ENCODE measurements around the gene BRD1.
"Not testable (repeated sequence)": the region's sequence is repeated elsewhere in the genome, so short reads cannot be mapped to it uniquely, and the experiment has no call there.

Gene BRD1

GRCh38 chr22:49825944-49826602 is 1.6 kb downstream of the BRD1 start:
- DNase-seq (ENCODE audit: low read depth) = peak; percentile 40

DNA sequence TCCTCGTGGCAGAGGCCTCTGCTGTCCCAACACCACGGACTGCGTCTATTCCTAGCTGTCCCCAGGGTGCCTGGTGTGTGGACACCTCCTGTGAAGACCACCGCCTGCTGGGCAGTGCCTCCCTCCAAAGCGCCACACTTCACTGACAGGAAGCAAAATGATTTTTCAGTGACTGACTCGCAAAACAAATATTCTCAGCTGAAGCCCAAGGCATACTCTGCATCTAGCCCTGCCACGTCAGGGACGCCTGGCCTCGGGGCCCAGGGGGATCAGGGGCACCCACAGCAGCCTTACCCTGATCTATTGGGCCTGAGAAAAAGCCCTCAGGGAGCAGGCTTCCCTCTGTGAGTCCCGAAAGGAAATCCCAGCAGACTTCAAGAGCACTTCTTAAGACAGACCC is 2.2 kb downstream of the BRD1 start:
- DNase-seq (ENCODE audit: low read depth) = peak; percentile 42

DNA sequence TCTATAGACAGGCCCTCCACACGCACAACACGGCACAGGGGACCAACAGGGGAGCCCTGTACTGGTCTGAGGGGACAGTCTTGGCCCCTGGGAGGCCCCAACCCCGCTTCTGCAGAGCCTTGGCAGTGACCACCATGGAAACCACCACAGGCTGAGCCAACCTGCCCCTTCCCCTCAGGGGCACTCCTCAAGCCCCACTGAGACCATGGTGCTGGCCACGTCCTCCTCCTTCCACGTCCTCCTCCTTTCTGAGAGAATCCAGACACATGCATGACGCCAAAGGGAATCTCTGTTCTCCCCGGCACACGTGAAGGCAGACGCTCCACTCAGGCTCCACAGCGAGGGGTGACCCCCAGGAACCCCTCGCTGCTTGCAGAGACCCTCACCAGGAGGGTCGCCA is 2.7 kb downstream of the BRD1 start:
- DNase-seq (ENCODE audit: low read depth) = no peak

- DNase-seq (ENCODE audit: low read depth) = no peak
These were observed 3.3 kb downstream of the BRD1 start for GRCh38 chr22:49824185-49824925.

DNA sequence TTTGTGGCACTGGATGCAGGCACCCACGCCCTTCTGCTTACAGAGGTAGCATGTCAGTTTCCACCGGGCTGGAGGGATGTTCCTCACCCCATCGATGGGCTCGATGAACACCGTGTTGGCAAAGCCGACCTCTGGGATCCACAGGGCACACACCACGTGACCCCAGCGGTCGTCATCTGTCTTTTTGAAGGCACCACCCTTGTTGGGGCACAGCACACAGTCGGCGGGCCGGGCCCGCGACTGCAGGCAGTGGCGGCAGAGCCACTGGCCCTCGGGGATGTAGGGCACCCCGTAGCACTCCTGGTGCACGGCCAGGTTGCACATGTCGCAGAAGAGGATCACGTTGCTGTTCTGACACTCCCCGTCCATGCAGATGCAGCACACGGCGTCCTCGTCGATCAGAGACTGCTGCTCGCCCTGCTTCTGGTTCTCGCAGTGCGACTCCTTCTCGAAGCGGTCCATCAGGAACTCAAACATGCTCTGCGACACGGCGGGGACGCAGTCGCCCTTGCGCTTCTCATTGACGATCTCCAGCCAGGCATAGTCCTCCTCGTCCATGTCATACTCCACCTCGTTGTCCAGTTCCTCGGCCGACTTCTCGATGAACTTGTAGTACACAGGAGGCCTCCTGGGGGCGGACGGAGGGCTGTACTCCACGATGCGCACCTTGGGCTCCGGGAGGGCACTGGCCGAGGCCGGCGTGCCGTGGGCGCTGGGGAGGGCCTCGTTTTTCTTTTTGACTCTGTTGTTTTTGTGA is 4.2 kb downstream of the BRD1 start:
- DNase-seq (ENCODE audit: low read depth) = no peak

GRCh38 chr22:49821741-49822140 is 5.9 kb downstream of the BRD1 start:
- not testable (repeated sequence) for DNase-seq (ENCODE audit: low read depth)

GRCh38 chr22:49820984-49821383 is 6.7 kb downstream of the BRD1 start:
- no peak for DNase-seq (ENCODE audit: low read depth)

DNA sequence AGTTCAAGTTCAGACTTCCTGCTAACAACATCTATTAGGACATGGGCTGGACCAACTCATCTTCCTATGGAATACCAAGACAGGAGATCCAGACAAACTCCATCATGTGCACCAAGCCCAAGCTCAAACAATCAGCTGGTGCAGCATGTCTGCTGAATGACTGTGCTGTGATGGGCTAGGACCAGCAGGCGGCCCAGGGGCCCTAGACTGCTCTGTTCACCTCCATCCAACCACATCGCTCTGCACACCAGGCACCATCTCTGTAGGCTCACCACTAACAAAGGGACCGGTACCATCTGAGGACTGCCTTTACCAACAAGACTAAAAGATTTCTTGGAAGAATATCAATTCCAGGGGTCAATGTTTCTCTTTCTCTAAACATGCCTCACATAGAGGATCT is 10.3 kb downstream of the BRD1 start:
- DNase-seq (ENCODE audit: low read depth) = no peak

DNA sequence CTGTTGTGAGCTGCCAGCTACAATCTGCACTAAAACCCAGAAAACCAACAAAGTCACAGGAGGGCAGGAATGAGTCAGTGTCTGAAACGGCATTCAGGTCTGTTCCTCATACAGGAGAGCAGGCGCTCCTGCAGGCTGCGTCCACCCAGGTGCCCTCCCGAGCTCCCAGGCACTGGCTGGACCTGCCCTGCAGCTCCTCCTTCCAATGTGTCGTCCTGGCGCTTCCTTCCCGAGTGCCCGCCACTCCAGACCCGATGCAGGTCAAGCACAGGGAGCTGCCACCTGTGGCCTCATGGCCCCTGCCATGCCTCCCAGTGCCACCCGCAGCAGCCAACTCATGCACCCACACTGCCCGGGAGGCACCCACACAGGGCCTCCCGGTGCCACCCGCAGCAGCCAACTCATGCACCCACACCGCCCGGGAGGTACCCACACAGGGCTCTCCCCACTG is 12.0 kb downstream of the BRD1 start:
- DNase-seq (ENCODE audit: low read depth) = peak; percentile 46

DNA sequence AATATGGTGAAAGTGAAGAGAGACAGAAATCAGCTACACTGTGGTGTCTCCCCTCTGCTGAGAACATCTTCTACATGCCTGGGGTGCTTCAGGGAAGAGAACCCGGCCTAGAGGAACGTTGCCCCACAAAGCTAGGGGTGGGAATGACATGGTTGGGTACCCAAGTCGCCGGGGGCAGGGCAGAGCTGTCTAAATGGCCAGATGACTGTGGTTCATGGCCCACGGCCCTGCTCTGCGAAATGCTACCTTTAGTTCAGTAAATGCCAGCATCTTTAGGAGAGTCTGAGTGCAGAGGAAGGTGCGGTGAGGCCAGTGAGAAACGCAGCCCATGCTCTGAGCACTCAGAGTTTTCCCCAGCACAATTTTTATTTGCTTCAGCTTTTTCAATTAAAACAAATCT is 12.8 kb downstream of the BRD1 start:
- DNase-seq (ENCODE audit: low read depth) = no peak

DNA sequence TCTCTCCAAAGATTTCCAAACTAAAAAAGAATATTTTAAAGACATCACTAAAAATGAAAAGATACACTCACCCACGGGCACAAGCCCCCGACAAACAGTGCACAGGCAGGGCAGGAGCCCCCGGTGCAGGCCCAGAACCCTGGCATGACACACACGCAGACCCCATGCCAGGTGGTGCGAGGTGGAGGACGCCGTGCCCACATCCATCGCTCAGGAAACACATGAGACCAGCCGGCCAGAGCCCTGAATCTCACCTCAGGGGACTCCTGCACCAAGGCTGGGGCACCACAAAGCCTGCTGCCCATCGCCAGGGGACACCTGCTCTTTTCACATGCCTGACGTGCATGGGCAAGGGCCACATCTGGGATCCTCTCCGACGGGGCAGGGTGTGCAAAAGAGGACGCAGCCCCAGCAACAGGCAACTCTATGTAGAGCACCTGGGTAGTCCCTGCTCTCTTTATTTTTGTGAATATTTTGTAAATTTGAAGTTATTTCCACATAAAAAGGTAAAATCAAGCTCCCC is 13.4 kb downstream of the BRD1 start:
- no peak for DNase-seq (ENCODE audit: low read depth)

DNA sequence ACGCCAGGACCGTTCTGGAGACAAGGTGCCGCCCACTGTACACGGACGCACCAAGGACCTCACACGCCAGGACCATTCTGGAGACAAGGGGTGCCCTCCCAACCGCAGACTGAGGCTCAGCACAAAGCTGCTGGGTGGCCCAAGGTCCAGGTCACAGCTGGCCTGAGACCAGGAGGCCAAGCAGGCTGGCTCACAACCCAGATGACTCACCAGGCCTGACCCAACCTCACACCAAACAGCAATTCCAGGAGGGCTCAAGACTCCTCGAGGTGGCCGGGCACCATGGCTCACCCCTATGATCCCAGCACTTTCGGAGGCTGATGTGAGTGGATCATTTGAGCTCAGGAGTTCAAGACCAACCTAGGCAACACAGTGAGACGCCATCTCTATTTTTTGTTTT is 14.8 kb downstream of the BRD1 start:
- peak; percentile 32 for DNase-seq (ENCODE audit: low read depth)

DNA sequence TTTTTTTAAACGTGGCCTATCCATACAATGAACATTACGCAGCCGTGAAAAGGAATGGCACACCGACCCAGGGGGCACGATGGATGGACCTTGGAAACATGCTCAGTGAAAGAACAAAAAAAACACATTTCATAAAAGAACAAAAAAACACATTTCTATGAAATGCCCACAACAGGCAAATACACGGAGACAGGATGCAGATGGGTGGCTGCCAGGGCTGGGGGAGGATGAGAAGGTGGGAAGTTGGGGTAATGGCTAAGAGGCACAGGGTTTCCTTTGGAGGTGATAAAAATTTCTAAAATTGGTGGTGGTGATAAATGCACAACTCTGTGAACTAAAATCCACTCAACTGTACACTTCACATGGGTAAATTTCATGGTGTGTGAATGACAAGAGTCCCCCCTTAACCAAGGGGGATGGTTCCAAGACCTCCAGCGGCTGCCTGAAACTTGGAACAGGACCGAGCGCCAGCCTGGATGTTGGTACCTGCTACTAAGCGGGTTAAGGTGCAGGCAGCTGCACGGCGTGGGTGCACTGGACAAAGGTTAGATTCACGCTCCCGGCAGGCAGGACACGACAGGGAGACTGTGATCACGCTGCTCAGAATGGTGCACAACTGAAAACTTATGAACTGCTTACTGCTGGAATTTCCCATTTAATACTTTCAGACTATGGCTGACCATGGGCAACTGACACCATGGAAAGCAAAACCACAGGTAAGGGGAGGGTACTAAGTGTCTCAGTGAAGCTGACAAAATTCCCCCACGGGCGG is 16.5 kb downstream of the BRD1 start:
- DNase-seq (ENCODE audit: low read depth) = no peak

- DNase-seq (ENCODE audit: low read depth) = peak; percentile 52
These were observed 17.2 kb downstream of the BRD1 start for GRCh38 chr22:49810363-49811019.

DNA sequence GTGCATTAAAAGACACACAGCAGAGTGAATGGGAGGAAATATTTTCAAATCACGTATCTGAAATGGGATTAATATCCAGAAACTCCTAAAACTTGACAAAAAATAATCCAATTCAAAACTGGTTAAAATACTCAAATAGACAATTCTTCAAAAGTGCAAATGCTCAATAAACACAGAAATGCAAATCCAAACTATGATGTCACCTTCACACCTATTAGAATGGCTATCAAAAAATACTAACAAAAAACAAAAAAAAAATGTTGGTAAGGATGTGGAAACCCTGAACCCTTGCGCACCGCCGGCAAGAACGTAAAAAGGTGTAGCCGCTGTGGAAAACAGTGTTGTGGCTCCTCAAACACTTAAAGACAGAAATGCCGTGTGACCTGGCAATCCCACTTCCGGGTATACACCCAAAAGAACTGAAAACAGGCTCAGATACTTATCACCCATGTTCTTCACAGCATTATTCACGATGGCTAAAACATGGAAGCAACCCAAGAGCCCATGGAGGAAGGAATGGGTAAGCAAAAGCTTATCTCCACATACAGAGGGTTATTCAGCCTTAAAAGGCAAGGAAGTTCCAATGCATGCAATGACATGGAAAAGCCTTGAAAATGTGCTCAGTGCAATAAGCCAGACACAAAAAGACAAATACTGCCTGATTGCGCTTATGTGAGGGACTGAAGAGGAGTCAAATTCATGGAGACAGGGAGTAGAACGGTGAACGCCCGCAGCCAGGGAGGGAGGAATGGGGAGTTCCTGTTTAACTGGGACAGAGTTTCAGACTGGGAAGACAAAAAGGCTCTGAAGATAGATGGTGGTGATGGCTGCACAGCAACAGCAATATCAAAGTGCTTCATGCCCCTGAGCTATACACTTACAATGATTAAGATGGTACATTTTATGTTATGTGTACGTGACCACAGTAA is 19.6 kb downstream of the BRD1 start:
- no peak for DNase-seq (ENCODE audit: low read depth)

- DNase-seq (ENCODE audit: low read depth) = no peak
These were observed 20.5 kb downstream of the BRD1 start for GRCh38 chr22:49807129-49807528.

GRCh38 chr22:49803737-49804375 is 23.8 kb downstream of the BRD1 start:
- no peak for DNase-seq (ENCODE audit: low read depth)

GRCh38 chr22:49803134-49803533 is 24.5 kb downstream of the BRD1 start:
- no peak for DNase-seq (ENCODE audit: low read depth)

DNA sequence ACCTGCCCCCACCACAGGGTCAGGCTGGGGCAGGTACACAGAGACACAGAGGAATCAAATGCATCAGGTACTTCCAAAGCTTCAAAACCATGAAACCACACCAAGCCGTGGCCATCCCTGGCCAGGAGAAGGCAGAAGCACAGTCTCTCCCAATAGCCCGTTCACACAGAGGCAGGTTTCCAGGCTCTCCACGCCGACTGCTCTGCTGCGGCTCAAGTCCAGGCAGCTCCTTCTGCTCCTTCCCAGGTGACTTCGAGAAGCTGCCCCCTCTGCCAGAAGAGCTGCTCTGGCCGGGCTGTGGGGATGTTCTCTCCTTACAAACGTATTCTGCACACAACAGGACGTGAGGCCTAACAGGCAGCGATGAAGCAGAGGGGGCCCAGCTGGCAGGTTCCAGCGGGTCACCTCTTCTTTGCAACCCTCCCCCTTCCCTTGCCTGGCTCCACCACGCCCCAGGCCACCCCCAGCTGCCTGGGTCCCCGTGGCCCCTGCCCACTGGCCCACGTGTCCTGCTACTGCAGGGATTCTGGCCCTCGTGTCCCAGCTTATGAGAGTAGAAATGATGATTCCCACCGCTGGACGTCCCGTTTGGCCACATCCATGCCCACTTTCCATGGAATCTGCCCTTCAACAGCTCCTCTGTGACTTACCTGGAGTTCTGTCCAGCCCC is 26.1 kb downstream of the BRD1 start:
- DNase-seq (ENCODE audit: low read depth) = no peak
